ENCODE measurements around the gene C1QL2. TPM values are rescaled to one million over a fixed set of nuclear protein-coding genes. Genes with fewer than 3 reads are reported as not detected.

The C1QL2 gene
- total RNA-seq (2014; rRNA removed; shearing (Covaris generic)), result not detected in 2 replicates

DNA sequence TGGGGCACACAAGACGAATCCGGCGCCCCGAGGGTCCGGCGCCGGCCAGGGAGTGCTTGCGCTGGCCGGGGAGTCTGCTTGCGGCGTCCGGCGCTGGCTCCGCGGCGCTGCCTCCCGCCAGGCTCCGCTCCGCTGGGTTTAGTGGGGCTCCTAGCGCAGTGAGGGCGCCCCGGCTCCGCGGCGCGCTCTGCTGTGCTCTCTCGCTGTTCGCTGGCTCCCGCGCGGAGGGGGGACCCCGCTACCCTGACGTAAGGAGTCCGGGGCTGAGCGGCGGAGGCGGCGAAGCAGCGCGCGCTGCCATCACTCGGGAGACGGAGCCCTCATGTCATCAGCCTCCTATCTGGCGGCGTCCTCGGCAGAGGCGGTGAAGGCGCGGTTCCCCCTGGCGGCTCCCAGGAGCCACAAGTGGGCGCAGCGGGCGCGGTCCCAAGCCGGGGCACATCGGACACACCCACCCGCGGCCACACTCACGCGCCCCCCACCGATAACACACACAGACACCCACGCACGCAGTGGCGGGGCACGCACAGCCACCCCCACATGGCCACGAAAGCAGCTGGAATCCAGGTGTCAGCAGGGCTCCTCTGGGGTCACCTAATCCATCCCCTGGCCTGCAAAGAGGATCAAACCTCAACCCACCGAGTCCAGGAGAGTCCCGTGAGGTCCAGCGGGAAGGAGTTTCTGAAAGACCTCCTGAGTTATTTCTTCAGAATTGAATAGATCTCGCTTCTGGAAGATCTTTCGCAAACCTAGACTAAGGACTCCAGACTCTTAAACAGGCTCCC is at the start of gene C1QL2:
TSS of gene C1QL2 (minus strand) at position 189 of the 785 bp plus-strand sequence. CDS start 482 bp downstream, outside the sequence.
- no peak for DNase-seq (ENCODE audit: low spot score)

DNA sequence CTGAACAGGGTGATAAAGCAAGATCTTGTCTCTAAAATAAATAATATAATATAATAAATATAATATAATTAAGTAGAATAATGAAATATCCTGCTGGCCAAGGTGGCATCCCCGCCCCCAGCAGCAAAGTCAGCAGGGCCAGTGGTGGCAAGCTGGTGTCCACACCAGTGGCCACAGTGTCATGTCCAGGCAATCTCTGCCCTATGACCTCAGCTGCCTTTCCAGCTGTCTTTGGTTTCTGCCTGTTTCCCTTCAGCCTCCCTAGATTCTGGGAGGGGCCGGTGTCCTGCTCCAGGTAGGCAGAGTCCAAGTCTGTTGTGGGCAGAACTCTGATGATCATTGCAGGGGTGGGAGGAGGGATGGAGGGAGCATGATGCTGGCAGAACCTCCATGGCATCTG is 48.9 kb upstream of the C1QL2 start:
- DNase-seq (ENCODE audit: low spot score), result no peak

DNA sequence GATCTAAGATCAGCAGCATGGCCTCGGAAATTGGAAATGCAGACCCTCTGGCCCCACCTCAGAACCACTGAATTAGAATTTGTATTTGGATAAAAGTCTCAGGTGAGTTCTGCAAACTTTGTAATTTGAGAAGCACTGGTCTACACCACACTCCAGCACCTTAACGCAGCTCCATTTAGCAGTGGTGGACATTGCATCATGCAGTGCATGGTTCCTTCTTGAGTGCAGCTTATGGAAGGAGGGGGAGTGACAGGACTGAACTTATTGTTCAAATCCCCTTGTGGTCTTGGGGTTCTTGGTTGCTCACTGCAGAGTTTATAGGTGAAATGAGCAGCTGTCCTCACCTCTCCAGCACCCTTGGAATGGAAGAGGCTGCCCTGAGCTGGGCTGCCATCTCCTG is 47.6 kb upstream of the C1QL2 start:
- DNase-seq (ENCODE audit: low spot score), result no peak

DNA sequence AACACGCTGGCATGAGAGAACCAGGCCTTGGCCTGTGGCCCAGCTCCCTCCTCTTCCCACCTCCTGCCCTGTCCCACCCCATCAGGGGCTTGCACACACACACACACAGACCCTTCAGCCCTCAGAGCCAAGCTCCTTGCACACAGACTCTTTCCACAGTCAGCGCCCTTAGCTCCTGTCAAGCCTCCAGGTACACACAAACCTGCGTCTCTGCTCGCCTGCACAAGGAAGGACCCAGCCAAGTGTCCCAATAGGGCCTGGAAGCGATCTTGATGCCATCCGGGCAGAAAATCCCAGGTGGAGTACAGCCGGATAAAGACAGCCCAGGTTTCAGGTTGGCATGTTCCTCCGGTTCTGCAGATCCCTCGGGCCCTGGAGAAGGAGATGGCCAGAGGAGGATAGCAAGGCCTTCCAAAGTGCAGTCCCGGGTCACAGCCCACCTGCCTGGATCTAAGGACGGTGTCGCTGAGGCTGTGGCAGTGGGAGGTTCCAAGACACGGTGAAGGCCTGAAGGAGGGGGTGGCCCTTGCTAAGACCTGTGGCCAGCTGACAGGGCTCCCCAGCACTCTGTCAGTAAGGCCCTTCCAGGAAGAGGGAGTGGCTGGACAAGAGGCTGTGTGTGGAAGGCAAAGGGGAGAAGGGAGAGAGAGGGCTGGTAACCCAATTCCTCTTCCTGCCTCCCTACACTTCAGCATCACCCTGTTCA is 46.6 kb upstream of the C1QL2 start:
- DNase-seq (ENCODE audit: low spot score), result no peak

DNA sequence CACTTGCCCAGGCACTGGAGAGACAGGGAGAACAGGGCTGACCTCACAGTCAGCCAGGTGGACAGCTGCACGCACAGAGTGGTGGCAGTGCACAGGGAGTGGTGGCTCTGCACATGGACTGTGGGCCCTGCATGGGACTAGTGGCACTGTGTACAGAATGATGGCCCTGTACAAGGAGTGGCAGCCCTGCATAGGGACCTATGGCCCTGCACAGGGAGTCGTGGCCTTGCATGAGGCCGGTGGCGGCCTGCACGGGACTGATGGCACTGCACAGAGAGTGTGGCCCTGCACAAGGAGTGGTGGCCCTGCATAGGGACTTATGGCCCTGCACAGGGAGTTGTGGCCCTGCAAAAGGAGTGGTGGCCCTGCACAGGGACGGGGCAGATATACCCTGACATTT is 46.0 kb upstream of the C1QL2 start:
- no peak for DNase-seq (ENCODE audit: low spot score)

DNA sequence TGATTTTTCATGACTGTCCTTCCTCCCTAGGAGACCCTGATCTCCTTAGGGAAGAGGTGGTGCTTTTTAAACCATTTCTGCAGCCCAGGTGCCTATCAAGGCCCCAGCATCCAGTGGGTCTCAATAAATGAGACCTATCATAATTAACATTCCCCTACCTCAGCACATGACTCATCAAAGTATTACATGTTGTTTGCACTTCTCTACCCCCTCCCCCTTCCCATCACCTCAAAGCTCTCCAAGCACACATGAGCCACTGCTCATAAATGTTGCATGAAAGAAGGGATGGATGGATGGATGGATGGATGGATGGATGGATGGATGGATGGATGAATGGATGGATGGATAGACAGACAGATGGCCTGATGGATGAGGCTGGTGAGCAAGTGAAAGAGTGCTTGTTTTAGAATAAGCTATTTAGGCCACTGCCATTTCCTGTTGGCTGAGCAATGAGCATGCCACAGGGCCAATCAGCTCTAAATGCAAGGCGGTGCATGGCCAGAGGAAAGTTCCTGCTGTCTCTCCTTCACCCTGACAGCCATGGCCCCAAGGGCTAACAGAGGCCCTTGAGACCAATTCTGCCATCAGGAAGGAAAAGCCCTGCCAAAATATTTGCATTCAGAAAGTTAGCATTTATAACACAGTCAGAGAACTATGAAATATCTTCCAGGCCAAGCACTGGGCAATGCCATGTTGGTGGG is 44.2 kb upstream of the C1QL2 start:
- no peak for DNase-seq (ENCODE audit: low spot score)

DNA sequence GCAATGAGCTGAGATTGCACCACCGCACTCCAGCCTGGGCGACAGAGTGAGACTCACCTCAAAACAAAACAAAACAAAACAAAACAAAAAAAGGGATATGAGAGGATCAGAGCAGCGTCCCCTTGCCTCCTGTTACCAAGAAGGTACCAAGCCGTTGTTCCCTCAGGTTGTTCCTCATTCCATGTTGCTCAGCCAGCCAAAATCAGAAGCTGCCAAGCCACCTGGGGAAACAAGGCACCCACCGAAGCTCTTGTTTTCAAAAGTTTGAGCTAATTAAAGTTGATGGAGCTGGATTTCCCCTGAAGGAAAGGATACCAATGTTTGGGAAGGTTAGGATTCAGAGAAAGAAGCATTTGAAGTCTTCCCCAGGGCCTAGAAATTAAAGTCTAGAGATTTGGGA is 43.3 kb upstream of the C1QL2 start:
- DNase-seq (ENCODE audit: low spot score), result no peak

DNA sequence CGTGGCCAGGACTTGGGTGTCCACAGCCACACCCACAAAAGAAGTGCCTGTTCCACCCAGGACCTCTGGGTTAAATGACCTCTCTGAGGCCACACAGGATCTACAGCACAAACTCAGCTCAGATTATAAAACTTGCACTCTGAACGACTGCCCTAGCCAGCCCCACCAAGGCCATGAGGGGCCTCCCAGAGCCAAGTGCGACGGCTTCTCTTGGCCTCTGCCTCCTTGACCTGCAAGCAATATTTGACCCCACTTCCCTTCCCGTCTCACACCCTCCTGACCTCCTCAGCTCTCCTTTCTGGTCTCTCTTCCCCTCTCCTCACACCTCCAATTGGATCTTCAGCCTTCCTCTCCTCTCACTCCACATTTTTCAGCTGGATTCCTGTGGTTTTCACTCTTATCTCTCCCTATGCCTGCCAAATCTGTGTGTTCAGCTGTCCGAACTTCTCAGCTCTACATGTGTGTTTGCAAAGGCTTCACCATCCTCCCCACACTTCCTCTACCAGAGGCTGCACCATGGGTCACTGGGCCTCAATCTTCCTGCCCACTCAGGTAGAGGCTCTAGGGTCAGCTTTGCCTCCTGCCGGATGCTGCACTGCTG is 39.8 kb upstream of the C1QL2 start:
- no peak for DNase-seq (ENCODE audit: low spot score)

DNA sequence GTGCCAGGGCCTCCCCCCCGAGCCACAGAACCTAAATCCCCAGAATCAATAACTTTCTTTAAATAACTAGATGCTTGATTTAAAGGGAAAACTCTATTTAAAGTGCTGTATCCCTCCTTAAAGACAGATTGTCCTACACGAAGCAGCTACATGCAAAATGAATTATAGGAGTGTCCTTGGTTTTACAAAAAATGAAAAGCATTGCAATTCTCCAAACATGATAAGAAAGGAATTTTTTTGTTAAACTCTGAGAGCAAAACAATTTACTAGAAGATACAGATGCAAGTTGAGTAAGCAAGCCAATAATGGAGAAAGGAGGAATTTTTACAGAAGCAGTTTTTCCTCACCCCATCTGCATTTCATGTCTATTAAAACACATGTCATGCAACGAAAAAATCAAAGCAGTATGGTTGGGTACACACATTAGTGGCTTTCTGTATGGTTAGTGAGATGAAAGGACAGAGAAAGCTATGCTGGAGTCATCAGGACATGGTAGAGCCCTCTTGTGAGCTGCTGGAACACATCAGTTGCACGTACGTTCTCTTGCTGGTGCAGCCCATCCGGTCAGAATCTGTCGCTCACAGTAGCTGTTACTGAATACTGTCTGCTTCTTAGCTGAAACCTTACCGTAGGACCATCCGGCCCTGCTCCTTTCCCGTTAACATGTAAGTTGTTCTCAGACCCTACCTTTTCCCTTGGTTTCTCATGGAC is 39.1 kb upstream of the C1QL2 start:
- DNase-seq (ENCODE audit: low spot score), result no peak

DNA sequence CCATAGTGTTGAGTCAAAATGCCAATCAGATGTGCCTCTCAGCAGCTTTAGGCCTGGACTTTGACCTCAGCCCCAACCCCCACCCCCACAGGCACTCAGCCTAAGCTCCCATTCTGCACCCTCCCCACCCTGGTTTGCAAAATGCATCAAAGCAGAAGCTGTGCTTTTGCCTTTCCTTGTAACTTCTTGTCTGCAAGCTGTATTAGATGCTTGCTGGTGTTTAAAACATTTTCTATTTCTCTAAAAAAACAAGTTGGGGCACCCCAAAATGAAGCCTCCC is 38.5 kb upstream of the C1QL2 start:
- DNase-seq (ENCODE audit: low spot score), result no peak

DNA sequence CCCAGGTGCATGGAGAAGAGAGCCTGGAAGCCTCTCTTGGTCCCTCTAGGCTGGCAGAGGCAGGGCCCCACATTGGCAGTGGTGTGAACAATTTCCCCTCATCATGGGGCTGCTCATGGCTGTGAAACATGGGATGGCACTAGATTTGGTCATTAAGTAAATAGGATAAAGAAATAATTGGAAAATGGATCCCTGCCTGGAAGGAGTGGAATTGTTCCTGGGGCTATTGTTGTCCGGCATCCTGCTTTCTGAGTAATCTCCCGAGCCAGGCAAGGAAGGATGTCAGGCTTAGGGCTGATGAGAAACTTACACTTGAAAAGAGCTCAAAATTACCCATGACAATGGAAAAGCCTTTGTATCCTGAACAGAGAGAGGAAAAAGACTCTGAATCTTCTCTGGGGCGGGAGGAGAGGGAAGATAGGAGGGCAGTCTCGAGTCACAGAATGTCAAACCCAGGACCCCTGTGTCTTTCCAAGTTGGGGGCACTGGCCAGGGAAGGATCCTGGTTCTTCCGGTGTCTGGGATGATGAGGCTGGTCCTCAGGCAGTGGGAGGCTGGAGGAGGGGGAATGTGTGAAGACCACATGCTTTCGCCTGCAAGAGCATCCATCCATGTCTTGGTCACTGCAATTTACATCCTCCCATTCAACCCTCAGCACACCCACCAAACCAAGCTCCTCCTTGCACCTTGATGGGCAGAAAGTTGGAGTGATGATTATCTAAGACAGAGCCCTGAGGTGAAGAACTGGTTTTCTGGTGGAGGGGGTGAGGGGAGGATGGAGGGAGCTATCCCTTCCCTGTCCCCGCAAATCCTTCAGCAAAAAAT is 38.0 kb upstream of the C1QL2 start:
- DNase-seq (ENCODE audit: low spot score), result no peak

DNA sequence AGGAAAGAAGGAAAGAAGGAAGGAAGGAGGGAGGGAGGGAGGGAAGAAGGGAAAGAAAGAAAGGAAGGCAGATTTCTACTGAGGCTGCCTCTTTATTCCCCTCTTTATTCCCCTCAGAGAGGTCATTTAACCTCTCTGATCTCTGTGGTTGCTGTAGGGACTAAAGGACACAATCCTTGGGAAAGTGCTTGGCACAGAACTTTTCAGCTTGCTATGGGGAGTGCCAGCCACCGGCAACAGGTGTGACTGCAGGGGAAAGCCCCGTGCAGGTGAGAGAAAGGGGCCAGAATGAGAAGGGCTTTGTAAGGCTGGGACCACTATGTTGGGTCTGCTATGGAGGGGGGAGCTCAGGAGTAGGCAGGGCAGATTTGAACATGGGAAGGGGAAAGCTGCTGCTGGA is 37.3 kb upstream of the C1QL2 start:
- DNase-seq (ENCODE audit: low spot score), result no peak

DNA sequence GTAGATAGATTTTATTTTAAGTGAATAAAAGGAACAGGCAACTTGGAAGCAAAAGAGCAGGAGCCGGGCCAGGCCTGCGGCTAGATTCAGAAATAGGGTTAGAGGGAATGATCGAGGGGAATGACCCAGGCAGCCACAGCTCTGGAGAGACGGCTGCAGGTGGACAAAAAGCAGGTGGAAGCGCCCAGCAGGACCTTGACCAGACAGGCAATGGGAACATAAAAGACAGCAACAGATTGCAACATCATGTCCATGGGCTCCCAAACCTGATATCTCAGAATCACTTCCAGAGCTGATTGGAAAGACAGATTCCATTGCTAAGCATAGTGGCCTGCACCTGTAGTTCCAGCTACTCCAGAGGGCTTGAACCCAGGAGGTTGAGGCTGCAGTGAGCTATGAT is 36.5 kb upstream of the C1QL2 start:
- DNase-seq (ENCODE audit: low spot score), result no peak

DNA sequence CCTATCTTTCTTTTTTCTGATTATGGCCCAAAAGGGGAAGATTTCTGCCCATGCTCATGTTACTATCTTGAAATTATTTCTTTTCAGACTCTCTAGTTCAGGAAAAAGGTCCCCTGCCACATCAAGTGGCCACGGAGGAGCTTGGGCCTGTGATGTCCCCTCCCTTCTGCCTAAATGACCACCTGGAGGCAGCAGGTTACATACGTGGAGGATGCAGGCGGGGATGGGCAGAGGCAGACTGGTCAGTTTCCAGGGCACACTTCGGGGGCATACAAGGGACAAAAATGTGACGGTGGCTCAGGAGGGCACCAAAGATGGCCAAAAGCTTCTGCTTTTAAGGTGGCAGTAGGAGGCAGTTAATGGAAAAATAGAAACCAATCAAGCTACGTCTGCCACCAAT is 34.3 kb upstream of the C1QL2 start:
- no peak for DNase-seq (ENCODE audit: low spot score)

DNA sequence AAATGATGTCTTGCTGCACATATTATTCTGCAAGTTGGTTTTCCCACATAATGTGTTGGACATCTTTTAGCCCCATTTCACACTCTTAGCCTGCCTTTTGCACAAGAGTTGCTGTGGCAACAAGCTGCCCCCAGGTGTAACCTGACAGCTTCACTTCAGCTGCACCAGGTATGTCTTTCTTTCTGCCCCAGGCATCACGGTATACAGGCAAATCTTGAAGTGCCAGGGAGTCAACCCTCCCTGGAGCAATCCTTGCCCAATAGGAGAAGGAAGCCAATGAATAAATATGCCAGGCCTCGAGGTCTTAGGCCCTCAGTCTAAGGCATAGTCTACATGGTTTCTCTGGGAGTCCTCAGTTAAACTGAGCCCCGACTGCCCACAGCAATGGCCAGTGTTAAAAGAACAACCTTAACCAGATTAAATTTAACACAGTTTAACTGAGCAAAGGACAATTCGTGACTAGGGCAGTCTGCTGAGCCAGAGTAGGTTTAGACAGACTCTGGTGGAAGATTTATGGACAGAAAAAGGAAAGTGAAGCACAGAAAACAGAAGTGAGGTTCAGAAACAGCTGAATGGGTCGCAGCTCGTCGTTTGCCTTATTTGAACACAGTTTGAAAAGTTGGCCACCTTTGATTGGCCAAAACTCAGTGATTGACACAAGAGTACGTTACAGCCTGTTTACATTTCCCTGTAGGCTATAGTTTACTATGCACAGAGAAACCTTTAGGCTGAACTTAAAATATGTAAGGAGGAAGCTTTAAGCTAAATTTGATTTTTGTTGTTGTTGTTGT is 32.0 kb upstream of the C1QL2 start:
- no peak for DNase-seq (ENCODE audit: low spot score)

DNA sequence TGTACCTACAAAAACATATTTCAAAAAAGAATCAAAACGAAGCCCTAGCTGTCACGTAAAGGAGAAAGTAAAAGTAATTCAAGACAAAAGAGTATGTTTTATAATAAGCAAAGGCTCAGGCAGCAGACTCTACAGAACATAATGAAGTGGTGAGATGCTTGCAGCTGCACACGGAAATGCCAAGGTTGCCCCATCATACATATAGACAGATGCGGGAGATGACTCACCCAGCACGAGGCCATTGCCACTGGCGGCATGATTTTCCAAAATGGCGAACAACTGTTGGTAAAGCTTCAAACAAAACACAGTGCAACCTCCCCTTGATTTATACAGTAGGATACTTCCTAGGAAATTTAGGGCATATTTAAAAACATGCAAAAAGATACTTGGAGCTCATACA is 26.0 kb upstream of the C1QL2 start:
- no peak for DNase-seq (ENCODE audit: low spot score)

DNA sequence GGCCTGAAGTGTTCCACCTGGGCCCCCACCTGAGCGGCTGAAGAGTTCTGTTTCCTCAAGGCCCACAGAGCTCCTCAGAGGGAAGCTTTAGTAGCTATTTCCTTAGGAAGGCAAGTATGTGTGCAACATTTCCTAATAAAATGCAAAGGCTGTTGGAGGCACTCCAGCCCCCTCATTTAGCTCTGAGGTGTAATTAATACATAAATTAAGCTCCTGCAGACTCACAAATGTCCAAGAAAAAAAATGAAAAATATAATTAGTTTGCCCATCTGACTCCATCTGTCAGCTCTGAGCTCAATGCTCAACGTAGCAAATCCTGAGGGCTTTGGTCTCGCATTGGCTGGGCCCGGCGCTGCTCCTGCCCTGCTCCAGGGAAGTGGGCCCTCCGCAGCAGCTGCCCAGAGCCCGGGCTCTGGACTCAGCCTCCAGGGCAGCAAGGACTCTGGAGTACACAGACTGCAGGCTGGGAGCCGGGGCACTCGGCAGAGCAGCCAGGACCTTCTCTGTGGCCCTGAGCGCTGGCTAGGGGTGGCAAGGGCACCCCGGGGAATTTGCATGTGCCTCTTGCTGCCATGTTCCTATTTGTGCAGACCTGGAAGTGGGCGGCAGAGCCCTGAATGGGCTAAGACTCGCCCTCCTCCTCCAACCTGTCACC is 23.4 kb upstream of the C1QL2 start:
- DNase-seq (ENCODE audit: low spot score), result no peak

DNA sequence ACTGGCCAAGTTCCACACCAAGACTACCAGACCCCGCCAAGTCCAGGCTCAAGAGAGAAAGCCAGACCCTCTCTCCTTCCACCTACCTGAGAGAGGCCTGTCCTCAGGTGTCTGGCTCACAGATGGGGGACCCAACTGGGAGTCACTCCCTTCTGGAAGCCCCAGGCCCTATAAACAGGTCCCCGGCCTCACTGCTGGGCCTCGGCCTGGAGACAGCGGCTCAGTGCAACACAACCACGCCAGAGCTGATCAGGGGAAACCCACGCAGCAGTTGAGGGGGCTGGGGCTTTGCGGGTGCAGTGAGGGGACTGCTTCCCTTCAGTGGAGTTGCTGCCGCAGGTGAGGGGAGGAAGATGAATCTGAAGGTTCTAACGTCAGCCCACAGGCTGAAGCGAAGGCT is 22.8 kb upstream of the C1QL2 start:
- DNase-seq (ENCODE audit: low spot score), result no peak

DNA sequence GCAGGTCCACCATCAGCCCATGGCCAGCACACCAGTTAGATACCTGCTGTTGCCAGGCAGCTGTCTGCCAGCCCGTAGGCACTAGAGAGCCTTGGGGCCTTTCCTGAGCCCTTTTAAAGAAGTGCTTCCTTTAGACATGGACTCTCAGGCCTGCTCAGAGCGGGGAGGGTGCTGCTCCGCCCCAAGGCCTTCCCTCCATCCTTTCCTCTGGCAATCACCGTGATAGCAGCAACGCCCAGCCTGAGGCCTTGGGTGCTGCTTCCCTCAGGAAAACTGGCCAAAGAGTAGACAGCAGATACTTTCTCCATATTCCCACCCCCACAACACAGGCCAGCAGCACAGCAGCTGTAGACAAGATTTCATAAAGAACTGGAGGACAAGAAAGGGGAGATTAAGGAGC is 22.3 kb upstream of the C1QL2 start:
- DNase-seq (ENCODE audit: low spot score), result no peak

DNA sequence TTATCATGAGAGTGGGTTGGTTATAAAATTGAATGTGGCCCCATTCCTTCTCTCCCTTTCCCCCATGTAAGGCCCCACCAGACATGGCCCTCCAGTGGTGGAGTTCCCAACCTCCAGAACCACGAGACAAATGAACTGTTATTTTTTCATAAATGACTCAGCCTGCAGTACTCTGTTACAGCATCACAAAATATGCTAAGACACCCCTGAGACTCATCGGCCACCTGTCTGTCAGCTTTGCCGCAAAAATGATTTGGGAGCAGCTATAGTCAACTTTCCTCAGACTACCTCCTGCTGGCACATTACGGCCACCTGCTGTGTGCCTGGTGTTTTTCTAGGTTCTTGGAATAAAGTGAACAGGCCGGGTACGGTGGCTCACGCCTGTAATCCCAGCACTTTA is 21.4 kb upstream of the C1QL2 start:
- DNase-seq (ENCODE audit: low spot score), result no peak
